Heart left ventricle (tissue), 13 donors: ENCODE measurements around the gene JPH3.

Experiments
- POLR2A ChIP-seq, 2 donors: fragments of 450-650 bp; IDR thresholded peaks; one replicate each; pipeline ENCODE4 v1.6.1; 2017; ENCODE audit warnings: antibody characterized with exemption in 2 of 2, mild to moderate bottlenecking in 2 of 2, moderate library complexity in 2 of 2
- TF ChIP-seq, protein P1 (sequence below), 12 donors: fragments of 200-600 bp; sonication (generic) in 4 of 12; IDR thresholded peaks; one replicate each; pipeline versions ENCODE4 v1.5.0 to v1.8.0; 2018 to 2022; ENCODE audit warnings: antibody characterized with exemption in 12 of 12, mild to moderate bottlenecking in 5 of 12
- donor health status: ischemic (EF 13 %, LVEDD 7.1; RV severe dilation, severe dysfunction).
- donor health status: DM: no; HTN: yes; CAD: no.
- donor health status: DM: no; HTN: no; CAD: no.
- donor health status: ischemic (EF 25% LVEDD 6.9; RV normal size, moderate dysfunction).
- donor health status: ischemic (EF 25% LVEDD 5.7; RV mildly dilated, moderate dysfunction).
- donor health status: ischemic (EF 35%, LVEDD 5.7; RV mildly dilated, moderate dysfunction).
- donor health status: nonischemic (EF 11% LVEDD 7.7; RV severe dilation, severe dysfunction).
- donor health status: DM: yes; HTN: yes; CAD: no.
- donor health status: PGD.
- donor health status: ischemic (EF 29% LVEDD 5.4; RV normal size, mild dysfunction).
- donor health status: nonischemic (EF 23%, LVEDD 6.1; RV moderate dilation, normal function).

- TF ChIP-seq, protein P1, sequence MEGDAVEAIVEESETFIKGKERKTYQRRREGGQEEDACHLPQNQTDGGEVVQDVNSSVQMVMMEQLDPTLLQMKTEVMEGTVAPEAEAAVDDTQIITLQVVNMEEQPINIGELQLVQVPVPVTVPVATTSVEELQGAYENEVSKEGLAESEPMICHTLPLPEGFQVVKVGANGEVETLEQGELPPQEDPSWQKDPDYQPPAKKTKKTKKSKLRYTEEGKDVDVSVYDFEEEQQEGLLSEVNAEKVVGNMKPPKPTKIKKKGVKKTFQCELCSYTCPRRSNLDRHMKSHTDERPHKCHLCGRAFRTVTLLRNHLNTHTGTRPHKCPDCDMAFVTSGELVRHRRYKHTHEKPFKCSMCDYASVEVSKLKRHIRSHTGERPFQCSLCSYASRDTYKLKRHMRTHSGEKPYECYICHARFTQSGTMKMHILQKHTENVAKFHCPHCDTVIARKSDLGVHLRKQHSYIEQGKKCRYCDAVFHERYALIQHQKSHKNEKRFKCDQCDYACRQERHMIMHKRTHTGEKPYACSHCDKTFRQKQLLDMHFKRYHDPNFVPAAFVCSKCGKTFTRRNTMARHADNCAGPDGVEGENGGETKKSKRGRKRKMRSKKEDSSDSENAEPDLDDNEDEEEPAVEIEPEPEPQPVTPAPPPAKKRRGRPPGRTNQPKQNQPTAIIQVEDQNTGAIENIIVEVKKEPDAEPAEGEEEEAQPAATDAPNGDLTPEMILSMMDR (IDR thresholded peaks at IDR 0.05): no peak
- no peak for TF ChIP-seq POLR2A (IDR thresholded peaks at IDR 0.05)
Measured at GRCh38 chr16:87746178-87746577, 143.9 kb downstream of the JPH3 start.
